OCI-LY7 (cell line): ENCODE measurements around the gene KATNAL1. TPM values are rescaled to one million over a fixed set of nuclear protein-coding genes. Genes with fewer than 3 reads are reported as not detected.

Experiments
- BruUV-seq: library from RNA; stranded (reverse); fragments of 400-500 nt; replicated peaks from 2 replicates; lab custom pipeline; 2021; lab: Mats Ljungman, UMichigan
- CTCF ChIA-PET: fragments of 300-600 bp; sonication (Branson Sonifier 250); formaldehyde crosslinking; loops from one replicate; lab custom pipeline; 2022; ENCODE audit warnings: antibody characterized with exemption; ENCODE audit not compliant: unreplicated experiment; lab: Charles Lee
- POLR2A ChIA-PET: fragments of 300-600 bp; sonication (Branson Sonifier 250); formaldehyde crosslinking; loops from one replicate; lab custom pipeline; 2022; ENCODE audit warnings: antibody characterized with exemption; lab: Charles Lee
- DNase-seq: peaks from one replicate; pipeline ENCODE4 v3.0.0-alpha.2; 2015; ENCODE audit warnings: low spot score
- H2AFZ ChIP-seq: fragments of 200-600 bp; sonication (generic), shearing (Covaris generic); 2 replicates; pipeline ENCODE4 v1.6.1; 2014; ENCODE audit warnings: mild to moderate bottlenecking, antibody characterized with exemption, low read length, moderate library complexity
- H3K27ac ChIP-seq: fragments of 200-600 bp; sonication (generic); 2 replicates; pipeline ENCODE4 v1.5.1; 2014; ENCODE audit warnings: mixed run types, low read depth, mild to moderate bottlenecking, moderate library complexity, low read length, inconsistent platforms; ENCODE audit not compliant: poor library complexity, severe bottlenecking
- H3K36me3 ChIP-seq: fragments of 200-600 bp; sonication (generic); 2 replicates; pipeline ENCODE4 v1.6.1; 2014; ENCODE audit warnings: mild to moderate bottlenecking, antibody characterized with exemption, low read length, moderate library complexity, mixed read lengths; ENCODE audit not compliant: insufficient read depth
- H3K4me1 ChIP-seq: fragments of 200-600 bp; sonication (generic); 2 replicates; pipeline ENCODE4 v1.5.1; 2014; ENCODE audit warnings: mild to moderate bottlenecking, low read length; ENCODE audit not compliant: insufficient read depth, poor library complexity, severe bottlenecking
- H3K4me2 ChIP-seq: fragments of 200-600 bp; sonication (generic); 2 replicates; pipeline ENCODE4 v1.6.1; 2014; ENCODE audit warnings: mild to moderate bottlenecking, low read length
- H3K4me3 ChIP-seq: fragments of 200-600 bp; sonication (generic); 2 replicates; pipeline ENCODE4 v1.5.1; 2014; ENCODE audit warnings: mild to moderate bottlenecking, low read depth, low read length; ENCODE audit not compliant: poor library complexity, severe bottlenecking
- H3K79me2 ChIP-seq: fragments of 200-600 bp; sonication (generic); 2 replicates; pipeline ENCODE4 v1.6.1; 2016; ENCODE audit warnings: low read depth, mild to moderate bottlenecking, low read length, moderate library complexity, mixed read lengths; ENCODE audit not compliant: insufficient read depth
- H3K9me2 ChIP-seq: fragments of 200-600 bp; sonication (generic); 2 replicates; pipeline ENCODE4 v1.6.1; 2016; ENCODE audit warnings: mild to moderate bottlenecking, low read length, mixed read lengths; ENCODE audit not compliant: insufficient read depth
- H3K9me3 ChIP-seq: fragments of 200-600 bp; sonication (generic); 2 replicates; pipeline ENCODE4 v1.6.1; 2014; ENCODE audit warnings: mild to moderate bottlenecking, mixed run types, low read length, mixed read lengths
- H4K20me1 ChIP-seq: fragments of 200-600 bp; sonication (generic); 2 replicates; pipeline ENCODE4 v1.6.1; 2014; ENCODE audit warnings: mild to moderate bottlenecking, antibody characterized with exemption, low read length, moderate library complexity, mixed read lengths; ENCODE audit not compliant: insufficient read depth
- CTCF ChIP-seq: fragments of 200-600 bp; sonication (generic); conservative IDR thresholded peaks from 2 replicates; pipeline ENCODE4 v1.5.1; 2014; ENCODE audit warnings: mild to moderate bottlenecking, antibody characterized with exemption, low read length, moderate library complexity, mixed read lengths
- EZH2phosphoT487 ChIP-seq: fragments of 200-600 bp; sonication (generic); IDR thresholded peaks from 2 replicates; pipeline ENCODE4 v1.6.1; 2018; ENCODE audit warnings: low read depth, borderline replicate concordance, mild to moderate bottlenecking, mixed run types, antibody characterized with exemption, low read length, moderate library complexity, mixed read lengths
- intact Hi-C: fragments of 100-400 bp; cut with micrococcal nuclease; formaldehyde crosslinking; loops from one replicate; pipeline ENCODE4 v1.10.0; 2022; ENCODE audit not compliant: unreplicated experiment
- total RNA-seq, 2 experiments: library from RNA; depleted of rRNA in 1 of 2; stranded (reverse); fragments of >200 nt in 1 of 2; shearing (Covaris generic) in 1 of 2; gene quantifications; 2 replicates each; pipeline ENCODE4 v1.2.3, GENCODE V29; 2014 to 2022

The KATNAL1 gene
- total RNA-seq, 2 experiments from 2014 or later: 13.9 to 34.5 TPM

- no peak for DNase-seq
- Histone ChIP-seq H3K4me2 (no peak overlapping the region), H3K79me2 (no peaks in the 10 kb centered on the region), H3K4me1 (no peaks in the 10 kb centered on the region), H3K9me3 (0 out of 2 replicates have a peak, but pooled peaks cover 4% of the 10 kb centered on the region), H4K20me1 (no peaks in the 10 kb centered on the region), H3K4me3 (no peak overlapping the region), H3K27ac (no peak overlapping the region), H3K9me2 (no peaks in the 10 kb centered on the region), H3K36me3 (no peaks in the 10 kb centered on the region), H2AFZ (no peak overlapping the region)
- ChIA-PET CTCF (no interaction called here), POLR2A (no interaction called here)
- intact Hi-C loops: no loop called here
- no peak for TF ChIP-seq EZH2phosphoT487
- no peak for TF ChIP-seq CTCF
- no TSS peak for BruUV-seq
Measured at GRCh38 chr13:30181888-30182651, 125.3 kb downstream of the KATNAL1 start.

GRCh38 chr13:30179597-30180276, 127.6 kb downstream of the KATNAL1 start:
- Histone ChIP-seq H3K4me2 (no peak overlapping the region), H3K9me2 (no peaks in the 10 kb centered on the region), H4K20me1 (no peaks in the 10 kb centered on the region), H3K36me3 (no peaks in the 10 kb centered on the region), H2AFZ (no peak overlapping the region), H3K4me1 (no peaks in the 10 kb centered on the region), H3K4me3 (no peak overlapping the region), H3K79me2 (no peaks in the 10 kb centered on the region), H3K9me3 (no peaks in the 10 kb centered on the region), H3K27ac (no peak overlapping the region)
- BruUV-seq: no TSS peak
- no peak for TF ChIP-seq CTCF
- no peak for TF ChIP-seq EZH2phosphoT487
- intact Hi-C loops: no loop called here
- ChIA-PET CTCF (interaction anchor here (0.6 kb wide), 1 partner anchor 521 kb away, joined by 4 read pairs; no protein-coding TSS in a partner anchor), POLR2A (interaction anchor here (1.0 kb wide), 1 partner anchor 392 kb away, joined by 4 read pairs; no protein-coding TSS in a partner anchor)
- DNase-seq: no peak

- ChIA-PET CTCF (interaction anchor here (0.6 kb wide), 1 partner anchor 520 kb away, joined by 4 read pairs; no protein-coding TSS in a partner anchor), POLR2A (no interaction called here)
- no peak for DNase-seq
- Histone ChIP-seq H3K36me3 (no peaks in the 10 kb centered on the region), H3K27ac (no peak overlapping the region), H3K4me1 (no peaks in the 10 kb centered on the region), H3K4me2 (no peak overlapping the region), H2AFZ (no peak overlapping the region), H3K79me2 (no peaks in the 10 kb centered on the region), H4K20me1 (no peaks in the 10 kb centered on the region), H3K9me2 (no peaks in the 10 kb centered on the region), H3K9me3 (no peaks in the 10 kb centered on the region), H3K4me3 (no peak overlapping the region)
- no TSS peak for BruUV-seq
- intact Hi-C loops: no loop called here
- TF ChIP-seq CTCF (no peak), EZH2phosphoT487 (no peak)
Measured at GRCh38 chr13:30178976-30179375, 128.4 kb downstream of the KATNAL1 start.
